ENCODE results near the gene EXD3.

- no peak for TF ChIP-seq BRCA1 (CRISPR knock-in tag; IDR thresholded peaks at IDR 0.05)
- no peak for TF ChIP-seq CTCF (CRISPR knock-in tag; IDR thresholded peaks at IDR 0.05)
- TF ChIP-seq ZNF652 (CRISPR knock-in tag; IDR thresholded peaks at IDR 0.05; ENCODE audit: borderline replicate concordance, low read depth) = no peak
Measured at GRCh38 chr9:137402746-137403145, 20.2 kb downstream of the EXD3 start.
